ENCODE results near the gene DPP10. TPM values are rescaled to one million over a fixed set of nuclear protein-coding genes. Genes with fewer than 3 reads are reported as not detected.

The DPP10 gene
- total and polyA plus RNA-seq, 4 donors: 0.08 to 5.0 (median 0.27) TPM

DNA sequence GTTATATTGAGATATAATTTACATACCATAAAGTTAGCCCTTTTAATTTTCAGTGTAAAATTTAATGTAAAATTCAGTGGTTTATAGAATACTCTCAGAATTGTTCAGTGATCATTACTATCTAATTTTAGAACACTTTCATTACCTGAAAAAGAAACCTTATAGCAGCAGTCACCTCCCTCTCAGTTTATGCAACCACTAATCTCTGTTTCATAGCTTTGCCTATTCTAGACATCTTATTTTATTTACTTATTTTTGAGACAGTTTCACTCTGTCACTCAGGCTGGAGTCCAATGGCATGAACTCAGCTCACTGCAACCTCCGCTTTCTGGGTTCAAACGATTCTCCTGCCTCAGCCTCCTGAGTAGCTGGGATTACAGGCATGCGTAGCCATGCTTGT lies 479.6 kb downstream of the DPP10 start:
- Histone ChIP-seq H3K27ac (ENCODE audit: low read depth in 1 of 2, low read length in 1 of 2) (no peak overlapping the region), H3K9me3 (ENCODE audit: control insufficient read depth in 4 of 4, insufficient read depth in 3 of 4, low read length in 3 of 4) (peaks cover 0 to 5% (median 0%) of the 10 kb centered on the region in 4 donors), H3K4me3 (no peak overlapping the region), H3K27me3 (ENCODE audit: control insufficient read depth in 3 of 3, insufficient read depth in 3 of 3, low read length in 2 of 3) (no peaks in the 10 kb centered on the region), H3K36me3 (ENCODE audit: control insufficient read depth in 4 of 4, insufficient read depth in 4 of 4, low read length in 4 of 4) (no peaks in the 10 kb centered on the region), H3K4me1 (ENCODE audit: control insufficient read depth in 5 of 5, insufficient read depth in 5 of 5, low read length in 5 of 5) (no peaks in the 10 kb centered on the region), H3K9ac (ENCODE audit: insufficient read depth in 1 of 2, low read length in 2 of 2) (no peak overlapping the region)
- no peak for ATAC-seq (ENCODE audit: insufficient read depth, low FRiP score)
- TF ChIP-seq, protein P1, sequence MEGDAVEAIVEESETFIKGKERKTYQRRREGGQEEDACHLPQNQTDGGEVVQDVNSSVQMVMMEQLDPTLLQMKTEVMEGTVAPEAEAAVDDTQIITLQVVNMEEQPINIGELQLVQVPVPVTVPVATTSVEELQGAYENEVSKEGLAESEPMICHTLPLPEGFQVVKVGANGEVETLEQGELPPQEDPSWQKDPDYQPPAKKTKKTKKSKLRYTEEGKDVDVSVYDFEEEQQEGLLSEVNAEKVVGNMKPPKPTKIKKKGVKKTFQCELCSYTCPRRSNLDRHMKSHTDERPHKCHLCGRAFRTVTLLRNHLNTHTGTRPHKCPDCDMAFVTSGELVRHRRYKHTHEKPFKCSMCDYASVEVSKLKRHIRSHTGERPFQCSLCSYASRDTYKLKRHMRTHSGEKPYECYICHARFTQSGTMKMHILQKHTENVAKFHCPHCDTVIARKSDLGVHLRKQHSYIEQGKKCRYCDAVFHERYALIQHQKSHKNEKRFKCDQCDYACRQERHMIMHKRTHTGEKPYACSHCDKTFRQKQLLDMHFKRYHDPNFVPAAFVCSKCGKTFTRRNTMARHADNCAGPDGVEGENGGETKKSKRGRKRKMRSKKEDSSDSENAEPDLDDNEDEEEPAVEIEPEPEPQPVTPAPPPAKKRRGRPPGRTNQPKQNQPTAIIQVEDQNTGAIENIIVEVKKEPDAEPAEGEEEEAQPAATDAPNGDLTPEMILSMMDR (IDR thresholded peaks at IDR 0.05; ENCODE audit: control extremely low read depth, extremely low read depth): no peak
- WGBS, 2 donors: 95 to 96% methylated on average over 3 of the region's 3 CpGs
- no peak for DNase-seq

DNA sequence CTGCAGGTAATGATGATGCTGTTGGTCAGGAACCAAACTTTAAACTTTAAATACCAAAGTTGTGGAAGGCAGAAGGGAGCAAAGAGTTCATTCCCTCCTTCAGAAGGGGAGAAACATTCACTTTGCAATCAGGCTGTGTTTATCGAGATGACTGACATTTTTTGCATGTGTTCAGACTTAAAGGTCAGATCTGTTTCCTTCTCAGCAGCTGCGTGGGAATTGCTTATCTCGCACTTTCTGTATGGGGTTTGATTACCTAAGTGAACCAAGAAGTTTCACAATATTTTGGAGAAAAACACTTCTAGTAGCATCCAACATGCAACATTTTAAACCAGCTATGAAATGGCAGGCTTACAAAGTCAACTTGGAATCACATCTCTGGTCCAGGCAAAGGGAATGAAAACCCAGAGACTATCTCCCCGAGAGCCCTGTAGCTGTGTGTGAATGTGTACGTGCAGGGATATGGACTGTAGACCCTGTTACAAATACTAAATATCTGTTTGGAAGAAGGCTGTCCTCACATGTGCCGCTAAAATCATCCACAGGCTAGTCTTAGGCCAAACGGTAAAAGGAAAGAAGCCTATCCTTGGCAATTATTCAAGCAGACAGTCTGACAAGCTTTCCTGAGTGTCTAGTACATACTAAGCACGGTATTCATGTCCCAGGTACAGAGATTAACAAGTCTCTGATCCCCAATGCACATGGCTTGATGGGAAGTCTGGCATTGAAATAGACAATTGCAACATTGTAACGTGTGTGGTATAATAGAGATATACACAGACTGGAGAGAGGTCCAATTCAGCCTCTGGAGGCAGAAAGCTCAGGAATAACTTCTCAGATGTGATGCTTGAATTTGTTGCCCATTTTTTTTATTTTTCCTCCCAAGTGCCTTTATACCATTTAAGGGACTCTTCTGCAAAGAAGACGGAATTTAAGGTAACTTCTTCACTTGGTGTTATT lies 483.1 kb downstream of the DPP10 start:
- TF ChIP-seq, protein P1 (IDR thresholded peaks at IDR 0.05; ENCODE audit: control extremely low read depth, extremely low read depth): no peak
- Histone ChIP-seq H3K27ac (ENCODE audit: low read depth in 1 of 2, low read length in 1 of 2) (no peak overlapping the region), H3K4me3 (no peak overlapping the region), H3K36me3 (ENCODE audit: control insufficient read depth in 4 of 4, insufficient read depth in 4 of 4, low read length in 4 of 4) (no peaks in the 10 kb centered on the region), H3K9ac (ENCODE audit: insufficient read depth in 1 of 2, low read length in 2 of 2) (peak overlapping the region in 1 of 2 donors; percentile 23), H3K27me3 (ENCODE audit: control insufficient read depth in 3 of 3, insufficient read depth in 3 of 3, low read length in 2 of 3) (no peaks in the 10 kb centered on the region), H3K9me3 (ENCODE audit: control insufficient read depth in 4 of 4, insufficient read depth in 3 of 4, low read length in 3 of 4) (peaks cover 0 to 8% (median 4%) of the 10 kb centered on the region in 4 donors), H3K4me1 (ENCODE audit: control insufficient read depth in 5 of 5, insufficient read depth in 5 of 5, low read length in 5 of 5) (no peaks in the 10 kb centered on the region)
- ATAC-seq (ENCODE audit: insufficient read depth, low FRiP score): no peak
- DNase-seq: peak in 1 of 3 donors; percentile 4
- 66 to 71% methylated on average over 10 of the region's 10 CpGs for WGBS, 2 donors

DNA sequence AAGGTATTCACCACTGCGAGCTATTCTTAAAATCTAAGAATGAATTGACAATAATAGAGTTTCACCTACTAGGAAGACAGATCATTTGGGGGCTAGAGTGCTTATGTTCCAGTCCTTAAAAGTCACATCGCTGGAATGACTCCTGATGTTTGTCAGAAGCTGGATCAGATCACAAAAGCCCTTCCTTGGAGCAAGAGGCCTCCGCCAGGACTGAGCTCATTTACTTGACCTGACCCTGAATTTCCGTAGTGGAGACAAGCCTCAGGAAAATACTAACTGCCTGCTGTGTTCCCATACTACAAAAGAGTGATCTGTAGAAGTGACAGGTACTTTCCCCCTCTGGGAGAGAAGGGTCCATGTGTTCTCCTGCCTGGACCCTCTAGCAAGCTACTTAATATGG lies 483.9 kb downstream of the DPP10 start:
- Histone ChIP-seq H3K27me3 (ENCODE audit: control insufficient read depth in 3 of 3, insufficient read depth in 3 of 3, low read length in 2 of 3) (no peaks in the 10 kb centered on the region), H3K27ac (ENCODE audit: low read depth in 1 of 2, low read length in 1 of 2) (no peak overlapping the region), H3K9me3 (ENCODE audit: control insufficient read depth in 4 of 4, insufficient read depth in 3 of 4, low read length in 3 of 4) (peaks cover 0 to 8% (median 5%) of the 10 kb centered on the region in 4 donors), H3K36me3 (ENCODE audit: control insufficient read depth in 4 of 4, insufficient read depth in 4 of 4, low read length in 4 of 4) (no peaks in the 10 kb centered on the region), H3K4me3 (no peak overlapping the region), H3K4me1 (ENCODE audit: control insufficient read depth in 5 of 5, insufficient read depth in 5 of 5, low read length in 5 of 5) (no peaks in the 10 kb centered on the region), H3K9ac (ENCODE audit: insufficient read depth in 1 of 2, low read length in 2 of 2) (no peak overlapping the region)
- DNase-seq (no peak), ATAC-seq (ENCODE audit: insufficient read depth, low FRiP score) (no peak)
- TF ChIP-seq, protein P1 (IDR thresholded peaks at IDR 0.05; ENCODE audit: control extremely low read depth, extremely low read depth): no peak
- 81 to 83% methylated on average over 4 of the region's 4 CpGs for WGBS, 2 donors

Measured in lung (tissue), 12 donors.